A673 (cell line): ENCODE measurements around the gene BABAM1.

Source experiments
- EZH2 ChIP-seq: fragments of 200-600 bp; sonication (generic); IDR thresholded peaks from 2 replicates; pipeline ENCODE4 v1.6.1; 2017; ENCODE audit warnings: borderline replicate concordance, low read depth, mild to moderate bottlenecking, mixed read lengths, antibody characterized with exemption, low read length; ENCODE audit not compliant: poor library complexity, severe bottlenecking
- TF ChIP-seq, protein P1 (sequence below): fragments of 300-800, 200-600 bp; sonication (generic); conservative IDR thresholded peaks from 2 replicates; pipeline ENCODE4 v1.5.1; 2017; ENCODE audit warnings: low read depth, mild to moderate bottlenecking, antibody characterized with exemption, low read length, moderate library complexity, mixed read lengths

GRCh38 chr19:17286263-17286662, 19.0 kb downstream of the BABAM1 start:
- TF ChIP-seq, protein P1, sequence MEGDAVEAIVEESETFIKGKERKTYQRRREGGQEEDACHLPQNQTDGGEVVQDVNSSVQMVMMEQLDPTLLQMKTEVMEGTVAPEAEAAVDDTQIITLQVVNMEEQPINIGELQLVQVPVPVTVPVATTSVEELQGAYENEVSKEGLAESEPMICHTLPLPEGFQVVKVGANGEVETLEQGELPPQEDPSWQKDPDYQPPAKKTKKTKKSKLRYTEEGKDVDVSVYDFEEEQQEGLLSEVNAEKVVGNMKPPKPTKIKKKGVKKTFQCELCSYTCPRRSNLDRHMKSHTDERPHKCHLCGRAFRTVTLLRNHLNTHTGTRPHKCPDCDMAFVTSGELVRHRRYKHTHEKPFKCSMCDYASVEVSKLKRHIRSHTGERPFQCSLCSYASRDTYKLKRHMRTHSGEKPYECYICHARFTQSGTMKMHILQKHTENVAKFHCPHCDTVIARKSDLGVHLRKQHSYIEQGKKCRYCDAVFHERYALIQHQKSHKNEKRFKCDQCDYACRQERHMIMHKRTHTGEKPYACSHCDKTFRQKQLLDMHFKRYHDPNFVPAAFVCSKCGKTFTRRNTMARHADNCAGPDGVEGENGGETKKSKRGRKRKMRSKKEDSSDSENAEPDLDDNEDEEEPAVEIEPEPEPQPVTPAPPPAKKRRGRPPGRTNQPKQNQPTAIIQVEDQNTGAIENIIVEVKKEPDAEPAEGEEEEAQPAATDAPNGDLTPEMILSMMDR = no peak
- TF ChIP-seq EZH2 = no peak
